ENCODE measurements around the gene POU2F1.

DNA sequence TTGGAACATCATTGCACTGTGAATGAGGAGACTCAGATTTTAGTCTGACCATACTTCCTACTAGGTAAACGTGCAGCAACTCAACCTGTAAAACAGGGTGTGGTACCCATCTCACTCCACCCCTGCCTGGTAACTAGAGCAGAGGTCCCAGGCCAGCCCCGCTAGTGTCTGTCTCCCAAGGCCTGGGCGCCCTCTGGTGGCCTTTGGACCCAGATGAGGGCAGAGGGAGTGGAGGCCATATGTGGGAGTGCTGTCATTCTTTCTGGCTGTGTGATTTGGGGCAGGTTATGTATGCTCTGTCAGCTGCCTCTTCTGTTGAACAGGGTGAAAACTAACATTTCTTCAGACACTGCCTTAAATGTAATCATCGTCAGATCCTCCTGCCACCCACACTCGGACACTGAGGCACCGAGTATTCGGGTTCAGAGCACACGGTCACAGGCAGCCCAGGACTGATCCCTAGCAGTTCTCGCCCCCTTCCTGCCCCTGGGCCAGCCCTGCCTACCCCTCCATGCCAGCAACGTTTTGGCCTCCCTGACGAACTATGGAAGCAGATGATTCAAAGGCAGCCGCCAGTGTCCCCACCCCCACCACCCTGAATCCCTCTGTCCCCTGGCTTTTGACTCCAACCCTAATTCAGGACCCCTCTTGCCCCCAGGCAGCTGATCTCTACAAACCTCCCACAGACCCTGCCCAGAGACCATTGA lies 221.6 kb downstream of the POU2F1 start:
- TF ChIP-seq, protein P1, sequence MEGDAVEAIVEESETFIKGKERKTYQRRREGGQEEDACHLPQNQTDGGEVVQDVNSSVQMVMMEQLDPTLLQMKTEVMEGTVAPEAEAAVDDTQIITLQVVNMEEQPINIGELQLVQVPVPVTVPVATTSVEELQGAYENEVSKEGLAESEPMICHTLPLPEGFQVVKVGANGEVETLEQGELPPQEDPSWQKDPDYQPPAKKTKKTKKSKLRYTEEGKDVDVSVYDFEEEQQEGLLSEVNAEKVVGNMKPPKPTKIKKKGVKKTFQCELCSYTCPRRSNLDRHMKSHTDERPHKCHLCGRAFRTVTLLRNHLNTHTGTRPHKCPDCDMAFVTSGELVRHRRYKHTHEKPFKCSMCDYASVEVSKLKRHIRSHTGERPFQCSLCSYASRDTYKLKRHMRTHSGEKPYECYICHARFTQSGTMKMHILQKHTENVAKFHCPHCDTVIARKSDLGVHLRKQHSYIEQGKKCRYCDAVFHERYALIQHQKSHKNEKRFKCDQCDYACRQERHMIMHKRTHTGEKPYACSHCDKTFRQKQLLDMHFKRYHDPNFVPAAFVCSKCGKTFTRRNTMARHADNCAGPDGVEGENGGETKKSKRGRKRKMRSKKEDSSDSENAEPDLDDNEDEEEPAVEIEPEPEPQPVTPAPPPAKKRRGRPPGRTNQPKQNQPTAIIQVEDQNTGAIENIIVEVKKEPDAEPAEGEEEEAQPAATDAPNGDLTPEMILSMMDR (IDR thresholded peaks at IDR 0.05): peak; percentile 26 to 84 (median 75)
- TF ChIP-seq POLR2A (IDR thresholded peaks at IDR 0.05) (no peak), POLR2AphosphoS5 (IDR thresholded peaks at IDR 0.05) (peak in 1 of 3 donors; percentile 18)
